Mesenchymal stem cell (in vitro differentiated cells and primary cell): ENCODE data around the gene CD40.

Experiments
- DNase-seq: peaks from one replicate; pipeline ENCODE4 v3.0.0-alpha.2; 2013
- H2AFZ ChIP-seq: one replicate; pipeline ENCODE4 v1.6.1; 2013; ENCODE audit warnings: low read depth, mild to moderate bottlenecking, control low read depth, inconsistent platforms, low read length, moderate library complexity
- H2AK5ac ChIP-seq: 2 replicates; pipeline ENCODE4 v1.6.1; 2013; ENCODE audit warnings: low read length, moderate library complexity, mild to moderate bottlenecking, inconsistent platforms; ENCODE audit not compliant: severe bottlenecking
- H2BK120ac ChIP-seq: one replicate; pipeline ENCODE4 v1.6.1; 2013; ENCODE audit warnings: low read depth, mild to moderate bottlenecking, inconsistent platforms, low read length, moderate library complexity
- H2BK12ac ChIP-seq, 2 experiments: one replicate each; pipeline ENCODE4 v1.6.1; 2013; ENCODE audit warnings: inconsistent platforms in 2 of 2, low read length in 2 of 2, mild to moderate bottlenecking in 2 of 2, moderate library complexity in 2 of 2, control low read depth in 1 of 2
- H2BK15ac ChIP-seq: one replicate; pipeline ENCODE4 v1.6.1; 2013; ENCODE audit warnings: mild to moderate bottlenecking, low read depth, inconsistent platforms; ENCODE audit not compliant: poor library complexity, severe bottlenecking
- H2BK5ac ChIP-seq: 2 replicates; pipeline ENCODE4 v1.6.1; 2013; ENCODE audit warnings: low read depth, mild to moderate bottlenecking, low read length, control low read depth, inconsistent platforms; ENCODE audit not compliant: poor library complexity, severe bottlenecking
- H3K14ac ChIP-seq, 2 experiments: one replicate each; pipeline ENCODE4 v1.6.1; 2013; ENCODE audit warnings: inconsistent platforms in 2 of 2, low read length in 2 of 2, control low read depth in 1 of 2, mild to moderate bottlenecking in 1 of 2, moderate library complexity in 1 of 2
- H3K18ac ChIP-seq, 2 experiments: one replicate each; pipeline ENCODE4 v1.6.1; 2013; ENCODE audit warnings: inconsistent platforms in 2 of 2, low read length in 2 of 2, control low read depth in 1 of 2, low read depth in 1 of 2, mild to moderate bottlenecking in 1 of 2
- H3K23ac ChIP-seq, 2 experiments: one replicate each; pipeline ENCODE4 v1.6.1; 2013; ENCODE audit warnings: inconsistent platforms in 2 of 2, low read length in 2 of 2, mild to moderate bottlenecking in 2 of 2, moderate library complexity in 2 of 2, control low read depth in 1 of 2
- H3K27ac ChIP-seq: 2 replicates; pipeline ENCODE4 v1.5.1; 2013; ENCODE audit warnings: mild to moderate bottlenecking, moderate library complexity, low read length, control low read depth, inconsistent platforms; ENCODE audit not compliant: poor library complexity, severe bottlenecking
- H3K27me3 ChIP-seq, 2 experiments: 2 replicates each; pipeline versions ENCODE4 v1.6.1 to v1.7.0; 2013; ENCODE audit warnings: low read length in 2 of 2, mild to moderate bottlenecking in 2 of 2, moderate library complexity in 2 of 2, control low read depth in 1 of 2, inconsistent platforms in 1 of 2; ENCODE audit not compliant: control insufficient read depth in 1 of 2, insufficient read depth in 1 of 2
- H3K36me3 ChIP-seq, 2 experiments: 2 replicates each; pipeline versions ENCODE4 v1.6.1 to v1.7.0; 2013; ENCODE audit warnings: low read length in 2 of 2, control low read depth in 1 of 2, inconsistent platforms in 1 of 2, low read depth in 1 of 2, mild to moderate bottlenecking in 1 of 2; ENCODE audit not compliant: insufficient read depth in 2 of 2, control insufficient read depth in 1 of 2
- H3K4ac ChIP-seq, 2 experiments: one replicate each; pipeline ENCODE4 v1.6.1; 2013; ENCODE audit warnings: inconsistent platforms in 2 of 2, low read length in 2 of 2, mild to moderate bottlenecking in 2 of 2, moderate library complexity in 2 of 2, control low read depth in 1 of 2, low read depth in 1 of 2
- H3K4me1 ChIP-seq: 2 replicates; pipeline ENCODE4 v1.6.1; 2013; ENCODE audit warnings: low read depth, low read length, control low read depth; ENCODE audit not compliant: control insufficient read depth, insufficient read depth
- H3K4me2 ChIP-seq: 2 replicates; pipeline ENCODE4 v1.6.1; 2013; ENCODE audit warnings: low read length, mild to moderate bottlenecking, inconsistent platforms; ENCODE audit not compliant: poor library complexity, severe bottlenecking
- H3K4me3 ChIP-seq, 2 experiments: 2 replicates each; pipeline versions ENCODE4 v1.5.1 to v1.7.0; 2013; ENCODE audit warnings: low read length in 2 of 2, mild to moderate bottlenecking in 2 of 2, control low read depth in 1 of 2, low read depth in 1 of 2; ENCODE audit not compliant: insufficient read depth in 1 of 2
- H3K79me1 ChIP-seq: replicated peaks from 2 replicates; pipeline ENCODE4 v1.6.1; 2013; ENCODE audit warnings: mild to moderate bottlenecking, control low read depth, low read length, inconsistent platforms; ENCODE audit not compliant: poor library complexity, severe bottlenecking
- H3K9ac ChIP-seq: 2 replicates; pipeline ENCODE4 v1.7.0; 2013; ENCODE audit warnings: mild to moderate bottlenecking, low read length, moderate library complexity
- H3K9me3 ChIP-seq: 2 replicates; pipeline ENCODE4 v1.7.0; 2013; ENCODE audit warnings: mild to moderate bottlenecking, low read length; ENCODE audit not compliant: control insufficient read depth
- H4K8ac ChIP-seq: one replicate; pipeline ENCODE4 v1.6.1; 2013; ENCODE audit warnings: inconsistent platforms, mild to moderate bottlenecking, low read length, moderate library complexity
- H4K91ac ChIP-seq: one replicate; pipeline ENCODE4 v1.6.1; 2013; ENCODE audit warnings: mild to moderate bottlenecking, low read length, inconsistent platforms
- WGBS: methylation state at CpG from one replicate; pipeline ENCODE4 v1.1.7; 2013; ENCODE audit warnings: mixed read lengths; 5-methylcytosine and 5-hydroxymethylcytosine counted together

CD40 gene

GRCh38 chr20:46150943-46151342, 32.8 kb downstream of the CD40 start:
- H3K14ac ChIP-seq: no peak overlapping the region
- H3K27ac ChIP-seq: no peak overlapping the region
- 83% methylated on average over 3 of the region's 5 CpGs for WGBS
- H2BK120ac ChIP-seq: no peak overlapping the region
- no peak overlapping the region for H4K91ac ChIP-seq
- no peaks in the 10 kb centered on the region for H3K4me1 ChIP-seq
- H3K4ac ChIP-seq: no peak overlapping the region
- H3K23ac ChIP-seq: no peak overlapping the region
- H4K8ac ChIP-seq: no peak overlapping the region
- DNase-seq: no peak
- H3K18ac ChIP-seq: no peak overlapping the region
- no peak overlapping the region for H2AFZ ChIP-seq
- no peaks in the 10 kb centered on the region for H3K36me3 ChIP-seq
- H3K79me1 ChIP-seq: no peaks in the 10 kb centered on the region
- H2BK5ac ChIP-seq: no peak overlapping the region
- H3K4me3 ChIP-seq: no peak overlapping the region
- no peaks in the 10 kb centered on the region for H3K9me3 ChIP-seq
- H2BK12ac ChIP-seq: no peak overlapping the region
- H3K4me2 ChIP-seq: no peak overlapping the region
- no peak overlapping the region for H2AK5ac ChIP-seq
- peaks cover 3 to 88% of the 10 kb centered on the region in 2 experiments for H3K27me3 ChIP-seq
- no peak overlapping the region for H2BK15ac ChIP-seq
- H3K9ac ChIP-seq: no peak overlapping the region

DNA sequence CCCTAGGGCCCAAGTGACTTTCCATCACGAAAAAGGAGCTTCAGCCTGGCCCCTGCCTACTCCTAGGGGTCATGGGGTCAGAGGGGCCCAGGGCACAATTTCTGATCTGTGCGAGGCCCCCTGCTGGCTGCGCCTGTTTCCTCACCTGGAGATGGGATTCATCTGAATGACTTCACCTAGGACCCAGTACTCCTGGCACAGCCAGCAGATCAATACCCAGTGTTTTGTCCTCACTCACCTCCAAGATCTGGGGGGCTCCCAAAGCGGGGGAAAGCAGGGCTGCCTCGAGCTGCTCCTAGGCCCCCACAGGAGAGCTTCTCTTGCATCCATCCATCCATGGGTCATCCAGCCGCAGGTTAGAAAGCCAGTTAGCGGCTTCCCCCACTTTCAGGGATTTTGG, 33.8 kb downstream of the CD40 start:
- H3K4me1 ChIP-seq: no peaks in the 10 kb centered on the region
- 57% methylated on average over 7 of the region's 7 CpGs for WGBS
- H3K4ac ChIP-seq: no peak overlapping the region
- no peak overlapping the region for H3K18ac ChIP-seq
- H2AK5ac ChIP-seq: no peak overlapping the region
- no peak overlapping the region for H4K91ac ChIP-seq
- H3K4me3 ChIP-seq: no peak overlapping the region
- H4K8ac ChIP-seq: no peak overlapping the region
- H3K36me3 ChIP-seq: no peaks in the 10 kb centered on the region
- H2AFZ ChIP-seq: no peak overlapping the region
- no peak overlapping the region for H2BK120ac ChIP-seq
- H3K79me1 ChIP-seq: no peaks in the 10 kb centered on the region
- H3K9ac ChIP-seq: no peak overlapping the region
- no peak overlapping the region for H2BK12ac ChIP-seq
- H2BK5ac ChIP-seq: no peak overlapping the region
- H3K27me3 ChIP-seq: peaks cover 0 to 90% of the 10 kb centered on the region in 2 experiments
- H3K23ac ChIP-seq: no peak overlapping the region
- no peaks in the 10 kb centered on the region for H3K9me3 ChIP-seq
- DNase-seq: no peak
- no peak overlapping the region for H3K4me2 ChIP-seq
- H2BK15ac ChIP-seq: no peak overlapping the region
- no peak overlapping the region for H3K27ac ChIP-seq
- no peak overlapping the region for H3K14ac ChIP-seq

DNA sequence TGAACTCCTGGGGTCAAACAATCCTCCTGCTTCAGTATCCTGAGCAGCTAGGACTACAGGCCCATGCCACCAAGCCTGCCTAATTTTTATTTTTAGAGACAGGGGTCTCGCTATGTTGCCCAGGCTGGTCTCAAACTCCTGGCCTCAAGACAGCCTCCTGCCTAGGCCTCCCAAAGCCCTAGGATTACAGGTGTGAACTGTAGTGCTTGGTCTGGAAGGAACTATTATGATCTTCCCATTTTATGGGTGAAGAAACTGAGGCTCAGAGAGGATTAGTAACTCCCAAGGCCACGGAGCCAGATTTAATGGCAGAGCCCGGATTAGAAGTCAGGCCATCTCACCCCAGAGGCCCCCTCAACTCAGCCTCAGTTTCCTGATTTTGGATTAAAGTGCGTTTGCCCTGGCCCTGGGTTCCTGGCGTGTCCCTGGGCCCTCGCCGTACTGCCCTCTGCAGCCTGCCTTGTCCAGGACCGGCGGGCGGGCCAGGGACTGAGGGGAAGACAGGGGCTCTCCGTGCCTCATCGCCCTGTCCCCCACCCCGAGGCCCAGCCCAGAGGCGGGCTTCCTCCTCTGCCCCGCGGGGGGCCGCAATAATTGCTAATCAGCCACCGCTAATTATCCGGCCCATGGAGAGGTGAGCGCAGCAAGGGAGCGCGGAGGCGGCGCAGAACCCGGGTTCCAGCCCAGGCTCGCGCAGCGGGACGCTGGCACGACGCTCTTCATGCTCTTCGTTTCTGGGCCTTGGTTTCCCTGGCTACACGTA, 34.9 kb downstream of the CD40 start:
- Histone ChIP-seq H3K4me1 (no peaks in the 10 kb centered on the region), H2BK120ac (no peak overlapping the region)
- 86% methylated on average over 33 of the region's 33 CpGs for WGBS

DNA sequence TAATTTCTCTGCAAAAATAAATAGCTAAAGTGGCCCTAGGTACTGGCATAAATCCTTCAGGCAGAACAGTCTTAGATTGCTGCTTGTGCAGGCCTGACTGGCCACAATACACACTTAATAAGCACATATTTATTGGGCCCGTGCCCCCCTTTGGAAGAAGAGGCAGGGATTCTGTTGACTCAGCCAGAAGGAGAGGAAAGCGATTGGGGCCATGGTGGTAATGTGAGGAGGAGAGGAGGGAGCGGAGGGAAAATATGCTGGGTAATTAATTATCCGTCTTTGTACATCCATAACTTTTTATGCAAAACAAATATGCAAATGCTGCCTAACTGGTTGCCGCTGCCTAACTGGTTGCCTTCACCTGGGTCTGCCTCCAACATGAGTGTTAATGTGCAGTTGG, 36.2 kb downstream of the CD40 start:
- no peak overlapping the region for H4K91ac ChIP-seq
- no peak overlapping the region for H3K9ac ChIP-seq
- no peak overlapping the region for H2BK120ac ChIP-seq
- no peak overlapping the region for H3K27ac ChIP-seq
- 85% methylated on average over 1 of the region's 5 CpGs for WGBS
- no peak overlapping the region for H3K4ac ChIP-seq
- no peak overlapping the region for H2BK5ac ChIP-seq
- no peak overlapping the region for H3K4me3 ChIP-seq
- H3K36me3 ChIP-seq: no peaks in the 10 kb centered on the region
- no peak overlapping the region for H3K23ac ChIP-seq
- no peaks in the 10 kb centered on the region for H3K79me1 ChIP-seq
- DNase-seq: no peak
- no peaks in the 10 kb centered on the region for H3K4me1 ChIP-seq
- H3K4me2 ChIP-seq: no peak overlapping the region
- H3K27me3 ChIP-seq: peaks cover 16 to 95% of the 10 kb centered on the region in 2 experiments
- H4K8ac ChIP-seq: no peak overlapping the region
- no peak overlapping the region for H2AFZ ChIP-seq
- H2BK15ac ChIP-seq: no peak overlapping the region
- H2BK12ac ChIP-seq: no peak overlapping the region
- H3K18ac ChIP-seq: no peak overlapping the region
- H3K9me3 ChIP-seq: no peaks in the 10 kb centered on the region
- H2AK5ac ChIP-seq: no peak overlapping the region
- no peak overlapping the region for H3K14ac ChIP-seq

More for the DNA sequence above, 34.9 kb downstream of the CD40 start:
- Histone ChIP-seq H3K27ac (no peak overlapping the region), H2BK15ac (no peak overlapping the region), H2AFZ (no peak overlapping the region), H3K4me2 (no peak overlapping the region), H3K9ac (no peak overlapping the region), H3K14ac (no peak overlapping the region), H3K79me1 (no peaks in the 10 kb centered on the region), H3K23ac (no peak overlapping the region), H3K4ac (no peak overlapping the region), H2BK12ac (no peak overlapping the region), H4K91ac (no peak overlapping the region), H3K18ac (no peak overlapping the region), H2BK5ac (no peak overlapping the region), H3K27me3 (peaks cover 3 to 94% of the 10 kb centered on the region in 2 experiments), H3K4me3 (no peak overlapping the region), H2AK5ac (no peak overlapping the region), H4K8ac (no peak overlapping the region), H3K36me3 (no peaks in the 10 kb centered on the region), H3K9me3 (no peaks in the 10 kb centered on the region)
- DNase-seq: no peak
